ENCODE data around the gene SLC35B1. TPM values are rescaled to one million over a fixed set of nuclear protein-coding genes. Genes with fewer than 3 reads are reported as not detected.

Gene SLC35B1
- polyA plus RNA-seq, 1 donor (not counting 4 experiments of a cell fraction or from before 2014, with no cell fraction given): 71.6 TPM

DNA sequence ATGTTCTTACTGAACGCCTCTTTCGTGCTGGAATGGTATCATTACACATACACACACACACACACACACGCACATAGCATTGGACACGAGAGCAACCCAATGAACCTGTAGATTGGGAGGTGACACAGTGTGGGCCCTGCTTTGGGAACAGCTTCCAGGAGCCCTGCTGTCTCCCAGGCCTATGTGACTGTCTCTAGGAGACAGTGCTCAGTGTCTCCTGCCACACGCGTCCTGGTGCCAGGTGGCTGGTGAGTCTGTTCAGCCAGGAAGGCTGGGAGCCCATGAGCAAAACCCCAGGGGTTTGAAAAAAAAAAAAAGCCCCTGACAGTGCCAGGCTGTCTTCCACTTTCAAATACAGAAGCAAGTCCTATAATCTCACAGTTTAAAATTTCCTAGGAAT lies 27.4 kb downstream of the SLC35B1 start:
- Histone ChIP-seq H4K20me1 (ENCODE audit: control insufficient read depth, extremely low read depth, insufficient read depth, low read length) (no peaks in the 10 kb centered on the region), H3K4me1 (ENCODE audit: control insufficient read depth, extremely low read depth, insufficient read depth, low read length) (peaks cover 13% of the 10 kb centered on the region), H3K27me3 (ENCODE audit: control insufficient read depth, extremely low read depth, insufficient read depth, low read length) (no peaks in the 10 kb centered on the region), H3K36me3 (ENCODE audit: control insufficient read depth in 2 of 2, extremely low read depth in 1 of 2, insufficient read depth in 2 of 2, low read length in 2 of 2) (no peaks in the 10 kb centered on the region), H3K9me3 (ENCODE audit: control insufficient read depth, low read depth, low read length) (no peaks in the 10 kb centered on the region), H3K79me2 (ENCODE audit: control insufficient read depth, insufficient read depth, low read length) (peaks cover 20% of the 10 kb centered on the region), H3K4me2 (ENCODE audit: control insufficient read depth, extremely low read depth, insufficient read depth, low read depth, low read length) (no peak overlapping the region), H3K9ac (ENCODE audit: control insufficient read depth, extremely low read depth, insufficient read depth, low read length) (no peak overlapping the region), H3K27ac (ENCODE audit: control insufficient read depth, insufficient read depth, low read length) (no peak overlapping the region), H2AFZ (ENCODE audit: control insufficient read depth, low read length) (no peak overlapping the region), H3K9me1 (ENCODE audit: control insufficient read depth, extremely low read depth, insufficient read depth, low read length) (no peaks in the 10 kb centered on the region), H3K4me3 (ENCODE audit: control insufficient read depth in 2 of 3, extremely low read depth in 1 of 3, insufficient read depth in 2 of 3, low read depth in 1 of 3, low read length in 3 of 3) (no peak overlapping the region)
- TF ChIP-seq, protein P1, sequence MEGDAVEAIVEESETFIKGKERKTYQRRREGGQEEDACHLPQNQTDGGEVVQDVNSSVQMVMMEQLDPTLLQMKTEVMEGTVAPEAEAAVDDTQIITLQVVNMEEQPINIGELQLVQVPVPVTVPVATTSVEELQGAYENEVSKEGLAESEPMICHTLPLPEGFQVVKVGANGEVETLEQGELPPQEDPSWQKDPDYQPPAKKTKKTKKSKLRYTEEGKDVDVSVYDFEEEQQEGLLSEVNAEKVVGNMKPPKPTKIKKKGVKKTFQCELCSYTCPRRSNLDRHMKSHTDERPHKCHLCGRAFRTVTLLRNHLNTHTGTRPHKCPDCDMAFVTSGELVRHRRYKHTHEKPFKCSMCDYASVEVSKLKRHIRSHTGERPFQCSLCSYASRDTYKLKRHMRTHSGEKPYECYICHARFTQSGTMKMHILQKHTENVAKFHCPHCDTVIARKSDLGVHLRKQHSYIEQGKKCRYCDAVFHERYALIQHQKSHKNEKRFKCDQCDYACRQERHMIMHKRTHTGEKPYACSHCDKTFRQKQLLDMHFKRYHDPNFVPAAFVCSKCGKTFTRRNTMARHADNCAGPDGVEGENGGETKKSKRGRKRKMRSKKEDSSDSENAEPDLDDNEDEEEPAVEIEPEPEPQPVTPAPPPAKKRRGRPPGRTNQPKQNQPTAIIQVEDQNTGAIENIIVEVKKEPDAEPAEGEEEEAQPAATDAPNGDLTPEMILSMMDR (optimal IDR thresholded peaks at IDR 0.05 in 1 of 3, IDR thresholded peaks at IDR 0.05 in 1 of 3, conservative IDR thresholded peaks at IDR 0.05 in 1 of 3; ENCODE audit: extremely low read depth in 1 of 3, insufficient read depth in 2 of 3, low read length in 3 of 3): no peak
- no peak for TF ChIP-seq EZH2 (IDR thresholded peaks at IDR 0.05; ENCODE audit: low read length)
- dilution Hi-C loops (cut with MboI; ENCODE audit: extremely low pct_ligation_motif_present, low sequenced_read_pairs): no loop called here
- FAIRE-seq (no peak), DNase-seq (ENCODE audit: low read depth, low spot score) (no peak)

- H3K79me2 ChIP-seq (ENCODE audit: control insufficient read depth, insufficient read depth, low read length): peaks cover 33% of the 10 kb centered on the region
- peak within 1 kb of the TSS; percentile 96 for H2AFZ ChIP-seq (ENCODE audit: control insufficient read depth, low read length)
- no peaks in the 10 kb centered on the region for H3K9me1 ChIP-seq (ENCODE audit: control insufficient read depth, extremely low read depth, insufficient read depth, low read length)
- peak within 1 kb of the TSS; percentile 88 for H3K9ac ChIP-seq (ENCODE audit: control insufficient read depth, extremely low read depth, insufficient read depth, low read length)
- peak; percentile 66 for FAIRE-seq
- dilution Hi-C loops (cut with MboI; ENCODE audit: extremely low pct_ligation_motif_present, low sequenced_read_pairs): no loop called here
- H3K27ac ChIP-seq (ENCODE audit: control insufficient read depth, insufficient read depth, low read length): peak within 1 kb of the TSS; percentile 87
- DNase-seq (ENCODE audit: low read depth, low spot score): peak; percentile 95
- H4K20me1 ChIP-seq (ENCODE audit: control insufficient read depth, extremely low read depth, insufficient read depth, low read length): no peaks in the 10 kb centered on the region
- TF ChIP-seq, protein P1 (optimal IDR thresholded peaks at IDR 0.05 in 1 of 3, IDR thresholded peaks at IDR 0.05 in 1 of 3, conservative IDR thresholded peaks at IDR 0.05 in 1 of 3; ENCODE audit: extremely low read depth in 1 of 3, insufficient read depth in 2 of 3, low read length in 3 of 3): no peak
- TF ChIP-seq EZH2 (IDR thresholded peaks at IDR 0.05; ENCODE audit: low read length): no peak
- peak within 1 kb of the TSS; percentile 88 to 98 (median 95) for H3K4me3 ChIP-seq (ENCODE audit: control insufficient read depth in 2 of 3, extremely low read depth in 1 of 3, insufficient read depth in 2 of 3, low read depth in 1 of 3, low read length in 3 of 3)
- H3K27me3 ChIP-seq (ENCODE audit: control insufficient read depth, extremely low read depth, insufficient read depth, low read length): no peaks in the 10 kb centered on the region
- H3K9me3 ChIP-seq (ENCODE audit: control insufficient read depth, low read depth, low read length): no peaks in the 10 kb centered on the region
- peak within 1 kb of the TSS; percentile 96 for H3K4me2 ChIP-seq (ENCODE audit: control insufficient read depth, extremely low read depth, insufficient read depth, low read depth, low read length)
- no peaks in the 10 kb centered on the region for H3K36me3 ChIP-seq (ENCODE audit: control insufficient read depth in 2 of 2, extremely low read depth in 1 of 2, insufficient read depth in 2 of 2, low read length in 2 of 2)
- H3K4me1 ChIP-seq (ENCODE audit: control insufficient read depth, extremely low read depth, insufficient read depth, low read length): peaks cover 13% of the 10 kb centered on the region
These were observed 29.6 kb downstream of the SLC35B1 start, which contains the start of gene SPOP for GRCh38 chr17:49677933-49678847. SPOP (minus strand) TSS chr17:49678097; CDS start chr17:49622810, 55,287 bp downstream.

Data from keratinocyte (primary cell).